ENCODE data around the gene HK2. TPM values are rescaled to one million over a fixed set of nuclear protein-coding genes. Genes with fewer than 3 reads are reported as not detected.

Gene HK2
- total RNA-seq, 1 donor from 2014 or later: 27.6 TPM

- no peak for DNase-seq (ENCODE audit: extremely low spot score, unreplicated experiment)
Observed at GRCh38 chr2:74880054-74880728, 46.3 kb downstream of the HK2 start.

DNA sequence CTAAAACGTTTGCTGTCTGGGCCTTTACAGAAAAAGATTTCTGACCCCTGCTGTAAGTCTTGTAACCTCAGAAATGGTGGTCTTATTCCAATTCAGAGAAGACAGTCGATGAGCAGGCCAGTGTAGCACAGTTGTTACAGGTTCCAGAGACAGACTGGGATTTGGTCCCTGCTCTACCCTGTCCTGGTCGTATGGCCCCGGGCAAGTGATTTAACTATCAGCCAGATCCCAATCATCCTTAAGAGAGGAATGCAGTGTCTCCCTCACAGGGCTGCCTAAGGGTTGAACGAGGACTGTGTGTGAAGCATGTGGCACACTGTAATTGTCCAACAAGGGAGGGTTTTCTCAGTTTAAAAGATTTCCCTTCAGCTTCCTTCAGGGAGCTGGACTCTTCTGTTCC is 47.2 kb downstream of the HK2 start:
- DNase-seq (ENCODE audit: extremely low spot score, unreplicated experiment): no peak
- Mint-ChIP-seq H3K4me1 (ENCODE audit: unreplicated experiment) (peaks cover 2% of the 10 kb centered on the region), H3K9me3 (no peaks in the 10 kb centered on the region), H3K27ac (no peak overlapping the region), H3K36me3 (peaks cover 16% of the 10 kb centered on the region), H3K27me3 (no peaks in the 10 kb centered on the region), H3K4me3 (no peak overlapping the region)
- TF ChIP-seq, protein P1, sequence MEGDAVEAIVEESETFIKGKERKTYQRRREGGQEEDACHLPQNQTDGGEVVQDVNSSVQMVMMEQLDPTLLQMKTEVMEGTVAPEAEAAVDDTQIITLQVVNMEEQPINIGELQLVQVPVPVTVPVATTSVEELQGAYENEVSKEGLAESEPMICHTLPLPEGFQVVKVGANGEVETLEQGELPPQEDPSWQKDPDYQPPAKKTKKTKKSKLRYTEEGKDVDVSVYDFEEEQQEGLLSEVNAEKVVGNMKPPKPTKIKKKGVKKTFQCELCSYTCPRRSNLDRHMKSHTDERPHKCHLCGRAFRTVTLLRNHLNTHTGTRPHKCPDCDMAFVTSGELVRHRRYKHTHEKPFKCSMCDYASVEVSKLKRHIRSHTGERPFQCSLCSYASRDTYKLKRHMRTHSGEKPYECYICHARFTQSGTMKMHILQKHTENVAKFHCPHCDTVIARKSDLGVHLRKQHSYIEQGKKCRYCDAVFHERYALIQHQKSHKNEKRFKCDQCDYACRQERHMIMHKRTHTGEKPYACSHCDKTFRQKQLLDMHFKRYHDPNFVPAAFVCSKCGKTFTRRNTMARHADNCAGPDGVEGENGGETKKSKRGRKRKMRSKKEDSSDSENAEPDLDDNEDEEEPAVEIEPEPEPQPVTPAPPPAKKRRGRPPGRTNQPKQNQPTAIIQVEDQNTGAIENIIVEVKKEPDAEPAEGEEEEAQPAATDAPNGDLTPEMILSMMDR (conservative IDR thresholded peaks at IDR 0.05): no peak

More at GRCh38 chr2:74880054-74880728, 46.3 kb downstream of the HK2 start:
- no peaks in the 10 kb centered on the region for H3K27me3 Mint-ChIP-seq
- H3K27ac Mint-ChIP-seq: no peak overlapping the region
- H3K4me3 Mint-ChIP-seq: no peak overlapping the region
- TF ChIP-seq, protein P1 (conservative IDR thresholded peaks at IDR 0.05): no peak
- peaks cover 13% of the 10 kb centered on the region for H3K36me3 Mint-ChIP-seq
- no peaks in the 10 kb centered on the region for H3K9me3 Mint-ChIP-seq
- H3K4me1 Mint-ChIP-seq (ENCODE audit: unreplicated experiment): peaks cover 5% of the 10 kb centered on the region

DNA sequence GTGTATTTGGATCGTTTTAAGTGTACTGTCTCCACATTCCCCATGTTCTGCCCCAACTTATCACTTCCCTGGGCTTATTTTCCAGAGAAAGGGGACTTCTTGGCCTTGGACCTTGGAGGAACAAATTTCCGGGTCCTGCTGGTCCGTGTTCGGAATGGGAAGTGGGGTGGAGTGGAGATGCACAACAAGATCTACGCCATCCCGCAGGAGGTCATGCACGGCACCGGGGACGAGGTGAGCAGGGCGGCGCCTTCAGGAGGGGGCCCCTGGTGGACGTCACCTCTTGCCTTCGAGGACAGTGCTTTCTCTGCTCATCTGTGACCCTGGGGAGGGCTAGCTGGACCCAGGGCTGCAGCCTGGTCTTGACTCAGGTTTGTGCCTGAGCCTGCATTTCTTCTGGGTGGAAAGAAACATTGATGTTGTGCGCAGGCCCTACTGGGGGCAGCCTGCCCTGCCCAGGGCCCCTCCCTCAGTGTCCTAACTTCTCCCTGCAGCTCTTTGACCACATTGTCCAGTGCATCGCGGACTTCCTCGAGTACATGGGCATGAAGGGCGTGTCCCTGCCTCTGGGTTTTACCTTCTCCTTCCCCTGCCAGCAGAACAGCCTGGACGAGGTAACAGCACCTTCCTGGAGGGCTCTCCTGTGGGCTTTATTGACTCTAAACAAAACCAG is 47.8 kb downstream of the HK2 start:
- Mint-ChIP-seq H3K27ac (no peak overlapping the region), H3K4me1 (ENCODE audit: unreplicated experiment) (no peaks in the 10 kb centered on the region), H3K9me3 (no peaks in the 10 kb centered on the region), H3K36me3 (peaks cover 18% of the 10 kb centered on the region), H3K4me3 (no peak overlapping the region), H3K27me3 (no peaks in the 10 kb centered on the region)
- no peak for DNase-seq (ENCODE audit: extremely low spot score, unreplicated experiment)
- TF ChIP-seq, protein P1 (conservative IDR thresholded peaks at IDR 0.05): no peak

GRCh38 chr2:74882299-74882687 is 48.4 kb downstream of the HK2 start:
- no peaks in the 10 kb centered on the region for H3K4me1 Mint-ChIP-seq (ENCODE audit: unreplicated experiment)

DNA sequence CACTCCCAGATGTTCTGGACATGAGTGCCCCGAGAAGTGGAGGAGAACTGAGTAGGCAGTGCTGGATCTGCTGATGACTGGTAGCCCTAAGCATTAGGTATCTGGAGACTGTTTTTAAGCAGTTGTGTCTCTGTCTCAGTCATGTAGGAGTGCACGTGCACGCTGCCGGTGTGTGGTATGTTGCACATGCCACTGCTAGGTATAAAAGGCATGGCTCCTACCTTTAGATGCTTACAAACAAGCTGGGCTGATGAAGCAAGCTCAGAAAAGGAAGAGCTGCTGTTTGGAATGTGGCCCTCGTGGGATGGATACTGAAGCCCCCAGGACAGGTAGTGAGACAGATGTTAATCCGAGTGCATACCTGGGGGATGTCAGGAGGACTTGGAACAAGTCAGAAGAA is 49.1 kb downstream of the HK2 start:
- Mint-ChIP-seq H3K27ac (no peak overlapping the region), H3K4me1 (ENCODE audit: unreplicated experiment) (no peaks in the 10 kb centered on the region), H3K9me3 (no peaks in the 10 kb centered on the region), H3K36me3 (peaks cover 19% of the 10 kb centered on the region), H3K27me3 (no peaks in the 10 kb centered on the region), H3K4me3 (no peak overlapping the region)
- TF ChIP-seq, protein P1 (conservative IDR thresholded peaks at IDR 0.05): no peak
- DNase-seq (ENCODE audit: extremely low spot score, unreplicated experiment): no peak

More at GRCh38 chr2:74882299-74882687, 48.4 kb downstream of the HK2 start:
- H3K4me3 Mint-ChIP-seq: no peak overlapping the region
- H3K9me3 Mint-ChIP-seq: no peaks in the 10 kb centered on the region
- H3K27ac Mint-ChIP-seq: no peak overlapping the region
- H3K27me3 Mint-ChIP-seq: no peaks in the 10 kb centered on the region
- peaks cover 19% of the 10 kb centered on the region for H3K36me3 Mint-ChIP-seq
- TF ChIP-seq, protein P1 (conservative IDR thresholded peaks at IDR 0.05): no peak
- no peak for DNase-seq (ENCODE audit: extremely low spot score, unreplicated experiment)

Measured in type B pancreatic cell (in vitro differentiated cells).